ENCODE results near the gene SLC2A9. TPM values are rescaled to one million over a fixed set of nuclear protein-coding genes. Genes with fewer than 3 reads are reported as not detected.

SLC2A9 gene
- total RNA-seq, 4 donors from 2014 or later, result 8.0 to 18.7 (median 11.5) TPM

DNA sequence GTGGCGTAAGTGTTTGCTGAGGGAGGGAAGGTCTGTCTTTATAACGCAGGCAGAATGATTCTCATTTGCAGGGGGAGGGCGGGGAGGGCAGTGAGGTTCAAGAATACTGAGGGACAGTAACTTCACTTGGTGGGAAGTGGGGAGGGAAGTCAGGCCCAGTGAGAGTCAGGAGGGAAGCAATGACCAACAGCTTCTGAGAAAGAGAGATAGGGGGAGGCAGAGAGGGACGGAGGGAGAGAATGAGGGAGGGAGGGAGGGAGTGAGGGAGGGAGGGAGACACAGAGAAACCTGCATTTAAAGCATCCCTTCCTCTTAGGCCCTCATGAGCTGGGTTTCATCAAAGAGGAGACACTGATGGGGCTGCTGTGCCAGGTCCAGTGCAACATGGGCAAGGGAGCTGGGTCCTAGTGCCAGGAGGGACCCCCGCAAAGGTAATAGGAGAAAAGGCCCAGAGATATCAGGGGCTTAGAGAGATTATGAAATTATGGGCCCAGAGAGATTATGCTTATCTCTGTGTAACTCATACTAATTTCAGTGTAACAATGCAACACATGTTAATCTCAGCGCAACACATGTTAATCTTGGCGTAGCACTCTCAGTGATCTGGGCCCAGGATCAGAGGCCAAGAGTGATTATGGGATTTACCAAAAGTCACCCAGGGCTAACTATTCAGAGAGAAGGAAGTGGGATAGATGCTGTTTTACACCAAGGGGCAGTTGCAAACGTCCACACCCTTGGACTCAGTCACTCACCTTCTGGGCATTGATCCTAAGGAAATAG, 127.8 kb downstream of the SLC2A9 start:
- H3K27ac ChIP-seq, result no peak overlapping the region
- TF ChIP-seq, protein P1, sequence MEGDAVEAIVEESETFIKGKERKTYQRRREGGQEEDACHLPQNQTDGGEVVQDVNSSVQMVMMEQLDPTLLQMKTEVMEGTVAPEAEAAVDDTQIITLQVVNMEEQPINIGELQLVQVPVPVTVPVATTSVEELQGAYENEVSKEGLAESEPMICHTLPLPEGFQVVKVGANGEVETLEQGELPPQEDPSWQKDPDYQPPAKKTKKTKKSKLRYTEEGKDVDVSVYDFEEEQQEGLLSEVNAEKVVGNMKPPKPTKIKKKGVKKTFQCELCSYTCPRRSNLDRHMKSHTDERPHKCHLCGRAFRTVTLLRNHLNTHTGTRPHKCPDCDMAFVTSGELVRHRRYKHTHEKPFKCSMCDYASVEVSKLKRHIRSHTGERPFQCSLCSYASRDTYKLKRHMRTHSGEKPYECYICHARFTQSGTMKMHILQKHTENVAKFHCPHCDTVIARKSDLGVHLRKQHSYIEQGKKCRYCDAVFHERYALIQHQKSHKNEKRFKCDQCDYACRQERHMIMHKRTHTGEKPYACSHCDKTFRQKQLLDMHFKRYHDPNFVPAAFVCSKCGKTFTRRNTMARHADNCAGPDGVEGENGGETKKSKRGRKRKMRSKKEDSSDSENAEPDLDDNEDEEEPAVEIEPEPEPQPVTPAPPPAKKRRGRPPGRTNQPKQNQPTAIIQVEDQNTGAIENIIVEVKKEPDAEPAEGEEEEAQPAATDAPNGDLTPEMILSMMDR (IDR thresholded peaks at IDR 0.05), result no peak
- no peak for TF ChIP-seq POLR2A (IDR thresholded peaks at IDR 0.05)
- no peak for DNase-seq
- H3K27me3 ChIP-seq, result no peaks in the 10 kb centered on the region
- H3K9me3 ChIP-seq, result no peaks in the 10 kb centered on the region
- WGBS, 2 donors, result 77 to 83% methylated on average over 7 to 8 of the region's 8 CpGs
- intact Hi-C loops (cut with DNase I), result no loop called here
- no peak overlapping the region for H3K4me3 ChIP-seq
- no peaks in the 10 kb centered on the region for H3K4me1 ChIP-seq
- H3K36me3 ChIP-seq, result no peaks in the 10 kb centered on the region

DNA sequence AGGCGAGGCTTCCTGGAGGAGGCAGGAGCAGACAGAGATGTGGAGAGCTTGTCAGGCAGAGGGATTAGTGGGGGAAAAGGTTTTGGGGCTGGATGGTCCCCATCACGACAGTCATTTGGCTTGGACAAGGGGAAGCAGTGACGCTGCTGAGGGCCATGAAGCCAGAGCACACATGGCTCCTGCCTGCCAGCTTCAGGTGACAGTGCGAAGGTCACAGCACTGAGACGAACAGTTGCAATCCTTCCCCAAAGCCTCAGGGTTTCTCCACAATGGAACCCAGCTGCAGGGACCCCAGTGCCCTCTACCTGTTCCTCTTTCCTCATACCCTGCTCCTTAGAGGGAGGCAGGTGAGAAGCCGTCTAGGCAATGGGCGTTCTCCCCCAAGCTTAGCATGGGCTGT, 129.6 kb downstream of the SLC2A9 start:
- TF ChIP-seq, protein P1 (IDR thresholded peaks at IDR 0.05), result no peak
- no peak for TF ChIP-seq POLR2A (IDR thresholded peaks at IDR 0.05)
- WGBS, 2 donors, result 79 to 85% methylated on average over 5 to 7 of the region's 7 CpGs
- H3K4me1 ChIP-seq, result no peaks in the 10 kb centered on the region
- DNase-seq, result no peak
- no peaks in the 10 kb centered on the region for H3K36me3 ChIP-seq
- no peak overlapping the region for H3K27ac ChIP-seq
- H3K27me3 ChIP-seq, result no peaks in the 10 kb centered on the region
- intact Hi-C loops (cut with DNase I), result no loop called here
- H3K4me3 ChIP-seq, result no peak overlapping the region
- no peaks in the 10 kb centered on the region for H3K9me3 ChIP-seq

DNA sequence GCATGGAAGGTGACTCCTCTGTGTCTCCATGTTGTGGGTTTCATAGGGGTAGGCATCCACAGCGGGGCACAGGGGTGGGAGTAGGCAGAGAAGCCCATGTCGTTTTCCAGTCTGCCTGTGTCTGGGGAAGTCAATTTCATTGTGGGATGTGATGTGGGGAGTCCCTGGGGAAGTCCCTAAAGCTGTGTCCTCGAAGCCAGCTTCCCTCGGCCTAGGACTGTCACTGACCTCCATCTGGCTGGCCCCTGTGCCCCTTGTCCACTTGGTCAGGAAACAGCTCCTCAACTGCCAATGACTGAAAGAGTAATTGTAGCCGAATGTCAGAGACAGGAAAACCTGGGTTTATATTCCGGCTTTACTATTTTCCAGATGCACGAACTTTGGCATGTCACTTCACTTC, 130.2 kb downstream of the SLC2A9 start:
- no peaks in the 10 kb centered on the region for H3K36me3 ChIP-seq
- intact Hi-C loops (cut with DNase I), result no loop called here
- WGBS, 2 donors, result 64 to 85% methylated on average over 3 to 7 of the region's 7 CpGs
- no peak overlapping the region for H3K27ac ChIP-seq
- no peak for DNase-seq
- H3K4me1 ChIP-seq, result no peaks in the 10 kb centered on the region
- H3K27me3 ChIP-seq, result no peaks in the 10 kb centered on the region
- TF ChIP-seq, protein P1 (IDR thresholded peaks at IDR 0.05), result no peak
- TF ChIP-seq POLR2A (IDR thresholded peaks at IDR 0.05), result no peak
- H3K9me3 ChIP-seq, result no peaks in the 10 kb centered on the region
- no peak overlapping the region for H3K4me3 ChIP-seq

DNA sequence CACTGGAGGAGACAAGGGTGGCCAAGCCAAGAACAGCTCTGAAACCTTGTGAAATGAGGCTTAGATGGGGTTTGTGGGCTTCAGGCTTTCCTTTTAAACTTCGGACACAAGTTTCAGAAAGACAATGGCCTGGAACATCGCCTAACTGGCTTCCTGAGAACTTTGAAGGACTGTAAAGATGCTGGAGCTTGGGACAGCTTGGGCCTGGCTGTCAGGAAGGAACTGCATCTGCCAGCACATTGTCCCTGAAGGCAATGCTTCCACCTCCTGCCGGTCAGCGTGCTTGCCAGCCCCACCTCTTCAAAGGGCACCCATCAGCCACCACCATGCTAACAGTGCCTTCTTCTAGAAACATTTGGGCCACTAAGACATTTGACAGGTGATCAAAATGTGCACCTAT, 132.0 kb downstream of the SLC2A9 start:
- H3K4me1 ChIP-seq, result no peaks in the 10 kb centered on the region
- 74 to 100% methylated on average over 3 of the region's 4 CpGs for WGBS, 2 donors
- H3K36me3 ChIP-seq, result no peaks in the 10 kb centered on the region
- TF ChIP-seq, protein P1 (IDR thresholded peaks at IDR 0.05), result no peak
- no peak for TF ChIP-seq POLR2A (IDR thresholded peaks at IDR 0.05)
- H3K27me3 ChIP-seq, result no peaks in the 10 kb centered on the region
- DNase-seq, result no peak
- no peaks in the 10 kb centered on the region for H3K9me3 ChIP-seq
- no peak overlapping the region for H3K4me3 ChIP-seq
- H3K27ac ChIP-seq, result no peak overlapping the region
- intact Hi-C loops (cut with DNase I), result no loop called here

DNA sequence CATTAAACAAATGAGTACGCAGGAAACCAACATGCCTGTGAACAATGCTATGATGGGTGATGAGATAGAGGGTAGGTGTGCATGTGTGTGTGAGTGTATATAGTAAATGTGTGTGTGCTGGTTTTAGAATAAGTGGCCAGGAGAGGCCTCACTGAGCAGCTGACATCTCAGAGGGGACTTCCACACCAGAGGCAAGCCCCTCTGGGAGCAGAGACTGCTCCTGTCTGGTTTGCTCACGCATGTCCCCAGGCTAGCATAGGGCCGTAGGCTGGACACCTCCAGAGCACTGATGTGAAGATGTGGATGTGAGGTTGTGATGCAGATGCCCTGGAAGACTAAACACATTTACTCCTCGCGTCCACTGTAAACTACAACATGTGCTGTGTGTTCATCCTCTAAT, 135.3 kb downstream of the SLC2A9 start:
- Histone ChIP-seq H3K36me3 (no peaks in the 10 kb centered on the region), H3K4me1 (peaks cover 0 to 4% (median 0%) of the 10 kb centered on the region in 3 donors), H3K27me3 (no peaks in the 10 kb centered on the region), H3K9me3 (no peaks in the 10 kb centered on the region), H3K27ac (no peak overlapping the region), H3K4me3 (no peak overlapping the region)
- intact Hi-C loops (cut with DNase I), result no loop called here
- 84 to 92% methylated on average over 5 of the region's 5 CpGs for WGBS, 2 donors
- TF ChIP-seq, protein P1 (IDR thresholded peaks at IDR 0.05), result no peak
- no peak for TF ChIP-seq POLR2A (IDR thresholded peaks at IDR 0.05)
- no peak for DNase-seq
